WTC11 (cell line): ENCODE measurements around the gene ROBO1. TPM values are rescaled to one million over a fixed set of nuclear protein-coding genes. Genes with fewer than 3 reads are reported as not detected.

Experiments
- ATAC-seq: fragments of 200-7000 bp; cut with Tn5 transposase; 2 replicates; pipeline ENCODE4 v1.10.0; 2021; ENCODE audit warnings: mild to moderate bottlenecking, moderate library complexity
- CTCF ChIA-PET: fragments of 300-600 bp; sonication (Branson Sonifier 250); formaldehyde crosslinking; loops from one replicate; lab custom pipeline; 2021; ENCODE audit warnings: antibody characterized with exemption; lab: Charles Lee
- POLR2A ChIA-PET: fragments of 350-600 bp; sonication (Branson Sonifier 250); formaldehyde crosslinking; loops from one replicate; lab custom pipeline; 2021; ENCODE audit warnings: antibody characterized with exemption; lab: Charles Lee
- DNase-seq: peaks from one replicate; pipeline ENCODE4 v3.0.0; 2021; ENCODE audit warnings: low spot score
- H3K27ac Mint-ChIP-seq: 2 replicates; pipeline ENCODE4 v1.8.0; 2021; ENCODE audit warnings: mixed read lengths
- H3K27me3 Mint-ChIP-seq: 2 replicates; pipeline ENCODE4 v1.8.0; 2021; ENCODE audit warnings: low read depth, mild to moderate bottlenecking, moderate library complexity, mixed read lengths
- H3K36me3 Mint-ChIP-seq: 2 replicates; pipeline ENCODE4 v1.8.0; 2021; ENCODE audit warnings: mixed read lengths
- H3K4me1 Mint-ChIP-seq: 2 replicates; pipeline ENCODE4 v1.8.0; 2022; ENCODE audit warnings: mixed read lengths
- H3K4me3 Mint-ChIP-seq: 2 replicates; pipeline ENCODE4 v1.8.0; 2021; ENCODE audit warnings: mild to moderate bottlenecking, moderate library complexity, mixed read lengths
- H3K9me3 Mint-ChIP-seq: 2 replicates; pipeline ENCODE4 v1.8.0; 2021; ENCODE audit warnings: mixed read lengths
- ATF1 ChIP-seq: sonication (generic); formaldehyde crosslinking; IDR thresholded peaks from 2 replicates; pipeline ENCODE4 v1.8.1; 2023; ENCODE audit warnings: mild to moderate bottlenecking, moderate library complexity, missing genetic modification reagents
- ESRRA ChIP-seq: sonication (generic); formaldehyde crosslinking; IDR thresholded peaks from 2 replicates; pipeline ENCODE4 v1.8.1; 2022; ENCODE audit warnings: mild to moderate bottlenecking, missing genetic modification reagents, borderline replicate concordance
- FOXK1 ChIP-seq: sonication (generic); formaldehyde crosslinking; IDR thresholded peaks from 2 replicates; pipeline ENCODE4 v1.8.0; 2022; ENCODE audit warnings: mild to moderate bottlenecking, moderate library complexity, missing genetic modification reagents
- MYBL2 ChIP-seq: sonication (generic); formaldehyde crosslinking; IDR thresholded peaks from 2 replicates; pipeline ENCODE4 v1.8.1; 2023; ENCODE audit warnings: mild to moderate bottlenecking, moderate library complexity, missing genetic modification reagents
- NFATC4 ChIP-seq: fragments of 250-450 bp; sonication (Bioruptor Pico); IDR thresholded peaks from 2 replicates; pipeline ENCODE4 v1.9.0; 2021; ENCODE audit warnings: mild to moderate bottlenecking
- NFYB ChIP-seq: sonication (generic); formaldehyde crosslinking; conservative IDR thresholded peaks from 2 replicates; pipeline ENCODE4 v1.8.0; 2022; ENCODE audit warnings: low read depth, missing genetic modification reagents
- TCF7 ChIP-seq: sonication (generic); formaldehyde crosslinking; IDR thresholded peaks from 2 replicates; pipeline ENCODE4 v1.8.0; 2022; ENCODE audit warnings: mild to moderate bottlenecking, low read depth, missing genetic modification reagents, moderate library complexity
- total RNA-seq: library from RNA; stranded (reverse); gene quantifications from 3 replicates; pipeline ENCODE4 v1.2.3, GENCODE V29; 2021
- TF ChIP-seq, protein P1 (sequence below): sonication (generic); formaldehyde crosslinking; IDR thresholded peaks from 2 replicates; pipeline ENCODE4 v1.8.1; 2022; ENCODE audit warnings: low read depth, missing genetic modification reagents, borderline replicate concordance
- TF ChIP-seq, protein P2 (sequence below): sonication (generic); formaldehyde crosslinking; IDR thresholded peaks from 2 replicates; pipeline ENCODE4 v1.8.1; 2022; ENCODE audit warnings: low read depth, mild to moderate bottlenecking, moderate library complexity, missing genetic modification reagents, borderline replicate concordance
- TF ChIP-seq, protein P3 (sequence below): sonication (generic); formaldehyde crosslinking; IDR thresholded peaks from 2 replicates; pipeline ENCODE4 v1.8.0; 2023; ENCODE audit warnings: mild to moderate bottlenecking, missing genetic modification reagents
- TF ChIP-seq, protein P4 (sequence below): sonication (generic); formaldehyde crosslinking; conservative IDR thresholded peaks from 2 replicates; pipeline ENCODE4 v1.8.1; 2022; ENCODE audit warnings: mild to moderate bottlenecking, missing genetic modification reagents
- TF ChIP-seq, protein P5 (sequence below): fragments of 250-450 bp; sonication (Bioruptor Pico); IDR thresholded peaks from 2 replicates; pipeline ENCODE4 v2.1.2; 2022; ENCODE audit warnings: mild to moderate bottlenecking, moderate library complexity
- TF ChIP-seq, protein P6 (sequence below): sonication (generic); formaldehyde crosslinking; IDR thresholded peaks from 2 replicates; pipeline ENCODE4 v1.8.1; 2023; ENCODE audit warnings: mild to moderate bottlenecking, missing genetic modification reagents
- TF ChIP-seq, protein P7 (sequence below): fragments of 250-450 bp; sonication (Bioruptor Pico); IDR thresholded peaks from 2 replicates; pipeline ENCODE4 v1.9.0; 2021; ENCODE audit warnings: mild to moderate bottlenecking

The ROBO1 gene
- total RNA-seq, 1 experiment from 2014 or later = 90.9 TPM

DNA sequence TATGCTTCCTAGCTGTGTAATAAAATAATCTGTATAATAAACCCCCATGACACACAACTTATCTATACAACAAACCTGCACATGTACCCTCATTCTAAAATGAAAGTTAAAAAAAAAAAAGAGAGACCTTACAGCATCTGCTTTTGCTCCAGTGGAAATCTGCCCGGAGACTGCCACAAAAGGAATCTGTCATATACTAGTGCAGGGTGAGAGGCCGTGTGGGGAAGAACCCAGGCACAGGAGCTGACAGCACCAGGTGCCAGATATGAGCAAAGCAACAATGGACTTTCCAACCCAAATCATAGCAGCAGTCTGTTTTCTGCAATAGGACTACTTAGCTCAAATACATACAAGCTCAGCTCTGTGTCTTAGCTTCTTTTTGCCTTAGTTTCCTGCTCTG lies 346.5 kb downstream of the ROBO1 start:
- DNase-seq (no peak), ATAC-seq (no peak)
- Mint-ChIP-seq H3K9me3 (no peaks in the 10 kb centered on the region), H3K27ac (no peak overlapping the region), H3K36me3 (no peaks in the 10 kb centered on the region)
- TF ChIP-seq MYBL2 (CRISPR knock-in tag) = no peak
- TF ChIP-seq, protein P1, sequence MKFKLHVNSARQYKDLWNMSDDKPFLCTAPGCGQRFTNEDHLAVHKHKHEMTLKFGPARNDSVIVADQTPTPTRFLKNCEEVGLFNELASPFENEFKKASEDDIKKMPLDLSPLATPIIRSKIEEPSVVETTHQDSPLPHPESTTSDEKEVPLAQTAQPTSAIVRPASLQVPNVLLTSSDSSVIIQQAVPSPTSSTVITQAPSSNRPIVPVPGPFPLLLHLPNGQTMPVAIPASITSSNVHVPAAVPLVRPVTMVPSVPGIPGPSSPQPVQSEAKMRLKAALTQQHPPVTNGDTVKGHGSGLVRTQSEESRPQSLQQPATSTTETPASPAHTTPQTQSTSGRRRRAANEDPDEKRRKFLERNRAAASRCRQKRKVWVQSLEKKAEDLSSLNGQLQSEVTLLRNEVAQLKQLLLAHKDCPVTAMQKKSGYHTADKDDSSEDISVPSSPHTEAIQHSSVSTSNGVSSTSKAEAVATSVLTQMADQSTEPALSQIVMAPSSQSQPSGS (CRISPR knock-in tag) = no peak
- TF ChIP-seq NFYB = no peak
- TF ChIP-seq ATF1 (CRISPR knock-in tag) = no peak
- TF ChIP-seq, protein P2, sequence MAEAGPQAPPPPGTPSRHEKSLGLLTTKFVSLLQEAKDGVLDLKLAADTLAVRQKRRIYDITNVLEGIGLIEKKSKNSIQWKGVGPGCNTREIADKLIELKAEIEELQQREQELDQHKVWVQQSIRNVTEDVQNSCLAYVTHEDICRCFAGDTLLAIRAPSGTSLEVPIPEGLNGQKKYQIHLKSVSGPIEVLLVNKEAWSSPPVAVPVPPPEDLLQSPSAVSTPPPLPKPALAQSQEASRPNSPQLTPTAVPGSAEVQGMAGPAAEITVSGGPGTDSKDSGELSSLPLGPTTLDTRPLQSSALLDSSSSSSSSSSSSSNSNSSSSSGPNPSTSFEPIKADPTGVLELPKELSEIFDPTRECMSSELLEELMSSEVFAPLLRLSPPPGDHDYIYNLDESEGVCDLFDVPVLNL (CRISPR knock-in tag) = no peak
- TF ChIP-seq, protein P3, sequence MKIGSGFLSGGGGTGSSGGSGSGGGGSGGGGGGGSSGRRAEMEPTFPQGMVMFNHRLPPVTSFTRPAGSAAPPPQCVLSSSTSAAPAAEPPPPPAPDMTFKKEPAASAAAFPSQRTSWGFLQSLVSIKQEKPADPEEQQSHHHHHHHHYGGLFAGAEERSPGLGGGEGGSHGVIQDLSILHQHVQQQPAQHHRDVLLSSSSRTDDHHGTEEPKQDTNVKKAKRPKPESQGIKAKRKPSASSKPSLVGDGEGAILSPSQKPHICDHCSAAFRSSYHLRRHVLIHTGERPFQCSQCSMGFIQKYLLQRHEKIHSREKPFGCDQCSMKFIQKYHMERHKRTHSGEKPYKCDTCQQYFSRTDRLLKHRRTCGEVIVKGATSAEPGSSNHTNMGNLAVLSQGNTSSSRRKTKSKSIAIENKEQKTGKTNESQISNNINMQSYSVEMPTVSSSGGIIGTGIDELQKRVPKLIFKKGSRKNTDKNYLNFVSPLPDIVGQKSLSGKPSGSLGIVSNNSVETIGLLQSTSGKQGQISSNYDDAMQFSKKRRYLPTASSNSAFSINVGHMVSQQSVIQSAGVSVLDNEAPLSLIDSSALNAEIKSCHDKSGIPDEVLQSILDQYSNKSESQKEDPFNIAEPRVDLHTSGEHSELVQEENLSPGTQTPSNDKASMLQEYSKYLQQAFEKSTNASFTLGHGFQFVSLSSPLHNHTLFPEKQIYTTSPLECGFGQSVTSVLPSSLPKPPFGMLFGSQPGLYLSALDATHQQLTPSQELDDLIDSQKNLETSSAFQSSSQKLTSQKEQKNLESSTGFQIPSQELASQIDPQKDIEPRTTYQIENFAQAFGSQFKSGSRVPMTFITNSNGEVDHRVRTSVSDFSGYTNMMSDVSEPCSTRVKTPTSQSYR (CRISPR knock-in tag) = no peak
- TF ChIP-seq TCF7 (CRISPR knock-in tag) = no peak
- TF ChIP-seq, protein P4, sequence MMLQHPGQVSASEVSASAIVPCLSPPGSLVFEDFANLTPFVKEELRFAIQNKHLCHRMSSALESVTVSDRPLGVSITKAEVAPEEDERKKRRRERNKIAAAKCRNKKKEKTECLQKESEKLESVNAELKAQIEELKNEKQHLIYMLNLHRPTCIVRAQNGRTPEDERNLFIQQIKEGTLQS (CRISPR knock-in tag) = no peak
- TF ChIP-seq FOXK1 = no peak
- TF ChIP-seq, protein P5, sequence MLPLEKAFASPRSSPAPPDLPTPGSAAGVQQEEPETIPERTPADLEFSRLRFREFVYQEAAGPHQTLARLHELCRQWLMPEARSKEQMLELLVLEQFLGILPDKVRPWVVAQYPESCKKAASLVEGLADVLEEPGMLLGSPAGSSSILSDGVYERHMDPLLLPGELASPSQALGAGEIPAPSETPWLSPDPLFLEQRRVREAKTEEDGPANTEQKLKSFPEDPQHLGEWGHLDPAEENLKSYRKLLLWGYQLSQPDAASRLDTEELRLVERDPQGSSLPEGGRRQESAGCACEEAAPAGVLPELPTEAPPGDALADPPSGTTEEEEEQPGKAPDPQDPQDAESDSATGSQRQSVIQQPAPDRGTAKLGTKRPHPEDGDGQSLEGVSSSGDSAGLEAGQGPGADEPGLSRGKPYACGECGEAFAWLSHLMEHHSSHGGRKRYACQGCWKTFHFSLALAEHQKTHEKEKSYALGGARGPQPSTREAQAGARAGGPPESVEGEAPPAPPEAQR = no peak
- TF ChIP-seq ESRRA (CRISPR knock-in tag) = no peak
- TF ChIP-seq, protein P6, sequence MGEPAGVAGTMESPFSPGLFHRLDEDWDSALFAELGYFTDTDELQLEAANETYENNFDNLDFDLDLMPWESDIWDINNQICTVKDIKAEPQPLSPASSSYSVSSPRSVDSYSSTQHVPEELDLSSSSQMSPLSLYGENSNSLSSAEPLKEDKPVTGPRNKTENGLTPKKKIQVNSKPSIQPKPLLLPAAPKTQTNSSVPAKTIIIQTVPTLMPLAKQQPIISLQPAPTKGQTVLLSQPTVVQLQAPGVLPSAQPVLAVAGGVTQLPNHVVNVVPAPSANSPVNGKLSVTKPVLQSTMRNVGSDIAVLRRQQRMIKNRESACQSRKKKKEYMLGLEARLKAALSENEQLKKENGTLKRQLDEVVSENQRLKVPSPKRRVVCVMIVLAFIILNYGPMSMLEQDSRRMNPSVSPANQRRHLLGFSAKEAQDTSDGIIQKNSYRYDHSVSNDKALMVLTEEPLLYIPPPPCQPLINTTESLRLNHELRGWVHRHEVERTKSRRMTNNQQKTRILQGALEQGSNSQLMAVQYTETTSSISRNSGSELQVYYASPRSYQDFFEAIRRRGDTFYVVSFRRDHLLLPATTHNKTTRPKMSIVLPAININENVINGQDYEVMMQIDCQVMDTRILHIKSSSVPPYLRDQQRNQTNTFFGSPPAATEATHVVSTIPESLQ (CRISPR knock-in tag) = no peak
- TF ChIP-seq, protein P7, sequence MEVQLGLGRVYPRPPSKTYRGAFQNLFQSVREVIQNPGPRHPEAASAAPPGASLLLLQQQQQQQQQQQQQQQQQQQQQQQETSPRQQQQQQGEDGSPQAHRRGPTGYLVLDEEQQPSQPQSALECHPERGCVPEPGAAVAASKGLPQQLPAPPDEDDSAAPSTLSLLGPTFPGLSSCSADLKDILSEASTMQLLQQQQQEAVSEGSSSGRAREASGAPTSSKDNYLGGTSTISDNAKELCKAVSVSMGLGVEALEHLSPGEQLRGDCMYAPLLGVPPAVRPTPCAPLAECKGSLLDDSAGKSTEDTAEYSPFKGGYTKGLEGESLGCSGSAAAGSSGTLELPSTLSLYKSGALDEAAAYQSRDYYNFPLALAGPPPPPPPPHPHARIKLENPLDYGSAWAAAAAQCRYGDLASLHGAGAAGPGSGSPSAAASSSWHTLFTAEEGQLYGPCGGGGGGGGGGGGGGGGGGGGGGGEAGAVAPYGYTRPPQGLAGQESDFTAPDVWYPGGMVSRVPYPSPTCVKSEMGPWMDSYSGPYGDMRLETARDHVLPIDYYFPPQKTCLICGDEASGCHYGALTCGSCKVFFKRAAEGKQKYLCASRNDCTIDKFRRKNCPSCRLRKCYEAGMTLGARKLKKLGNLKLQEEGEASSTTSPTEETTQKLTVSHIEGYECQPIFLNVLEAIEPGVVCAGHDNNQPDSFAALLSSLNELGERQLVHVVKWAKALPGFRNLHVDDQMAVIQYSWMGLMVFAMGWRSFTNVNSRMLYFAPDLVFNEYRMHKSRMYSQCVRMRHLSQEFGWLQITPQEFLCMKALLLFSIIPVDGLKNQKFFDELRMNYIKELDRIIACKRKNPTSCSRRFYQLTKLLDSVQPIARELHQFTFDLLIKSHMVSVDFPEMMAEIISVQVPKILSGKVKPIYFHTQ (CRISPR knock-in tag) = no peak
- no peak for TF ChIP-seq NFATC4 (CRISPR knock-in tag)
- TF ChIP-seq, all 79 proteins: peak for 0
- ChIA-PET POLR2A (no interaction called here), CTCF (interaction anchor here (1.1 kb wide), 1 partner anchor 100 kb away, joined by 4 read pairs; no protein-coding TSS in a partner anchor)
- Mint-ChIP-seq H3K4me3 (no peak overlapping the region), H3K27me3 (no peaks in the 10 kb centered on the region), H3K4me1 (no peaks in the 10 kb centered on the region)
